ENCODE measurements around the gene UBALD2.

DNA sequence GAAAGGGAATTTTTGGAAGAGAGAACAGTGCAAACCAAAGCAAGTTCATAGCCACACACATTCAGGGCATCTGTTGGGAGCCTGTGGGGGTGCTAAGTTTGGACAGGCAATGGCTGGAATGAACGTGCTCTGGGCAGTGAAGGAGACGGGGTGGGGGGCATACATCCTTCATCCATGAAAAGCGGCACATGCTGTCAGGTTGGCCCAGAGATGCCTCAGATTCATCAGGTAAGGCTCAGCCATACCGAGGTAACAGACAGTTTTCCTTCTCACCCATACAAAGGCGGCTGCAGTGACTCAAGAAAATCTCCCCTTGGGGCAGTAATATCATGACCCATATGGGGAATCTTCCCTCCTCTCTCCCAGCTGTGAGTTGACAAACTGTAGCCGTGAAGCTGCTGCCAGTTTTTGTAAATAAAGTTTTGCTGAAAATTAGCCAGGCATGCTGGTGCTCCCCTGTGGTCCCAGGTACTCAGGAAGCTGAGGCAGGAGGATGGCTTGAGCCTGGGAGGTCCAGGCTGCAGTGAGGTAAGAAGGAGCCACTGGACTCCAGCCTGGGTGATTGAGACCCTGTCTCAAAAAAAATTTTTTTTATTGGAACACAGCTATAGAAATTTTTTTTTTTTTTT lies 9.2 kb upstream of the UBALD2 start:
- no peak for TF ChIP-seq CTCF (optimal IDR thresholded peaks at IDR 0.05 in 1 of 3, IDR thresholded peaks at IDR 0.05 in 1 of 3, conservative IDR thresholded peaks at IDR 0.05 in 1 of 3; ENCODE audit: extremely low read depth in 1 of 3, insufficient read depth in 2 of 3, low read length in 3 of 3)
- TF ChIP-seq EZH2 (IDR thresholded peaks at IDR 0.05; ENCODE audit: low read length), result no peak

Data from keratinocyte (primary cell).